GM12873 (cell line): ENCODE data around the gene CASQ2.

Source experiments
- CTCF ChIP-seq: IDR thresholded peaks from 2 replicates; pipeline ENCODE4 v1.5.1; 2012; ENCODE audit warnings: low read depth, mild to moderate bottlenecking, moderate library complexity, low read length, control low read depth; ENCODE audit not compliant: insufficient read depth; ENCODE audit errors: missing control alignments

The CASQ2 gene

GRCh38 chr1:115692224-115692623 is 76.3 kb downstream of the CASQ2 start:
- TF ChIP-seq CTCF, result no peak

- TF ChIP-seq CTCF, result no peak
These were observed 77.5 kb downstream of the CASQ2 start for GRCh38 chr1:115690972-115691371.

DNA sequence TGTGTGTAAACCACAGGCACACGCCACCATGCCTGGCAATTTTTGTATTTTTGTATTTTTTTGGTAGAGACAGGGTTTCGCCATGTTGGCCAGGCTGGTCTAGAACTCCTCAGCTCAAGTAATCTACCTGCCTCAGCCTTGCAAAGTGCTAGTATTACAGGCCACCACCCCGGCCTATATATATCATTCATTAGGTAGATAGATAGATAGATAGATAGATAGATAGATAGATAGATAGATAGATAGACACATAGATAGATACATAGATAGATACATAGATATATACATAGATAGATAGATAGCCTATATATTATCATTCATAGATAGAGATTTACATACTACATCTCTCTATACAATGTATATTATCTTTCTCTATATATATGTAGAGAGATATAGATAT is 80.8 kb downstream of the CASQ2 start:
- TF ChIP-seq CTCF, result no peak

GRCh38 chr1:115685029-115685705 is 83.3 kb downstream of the CASQ2 start:
- no peak for TF ChIP-seq CTCF

- TF ChIP-seq CTCF, result no peak
These were observed 85.7 kb downstream of the CASQ2 start for GRCh38 chr1:115682792-115683191.

DNA sequence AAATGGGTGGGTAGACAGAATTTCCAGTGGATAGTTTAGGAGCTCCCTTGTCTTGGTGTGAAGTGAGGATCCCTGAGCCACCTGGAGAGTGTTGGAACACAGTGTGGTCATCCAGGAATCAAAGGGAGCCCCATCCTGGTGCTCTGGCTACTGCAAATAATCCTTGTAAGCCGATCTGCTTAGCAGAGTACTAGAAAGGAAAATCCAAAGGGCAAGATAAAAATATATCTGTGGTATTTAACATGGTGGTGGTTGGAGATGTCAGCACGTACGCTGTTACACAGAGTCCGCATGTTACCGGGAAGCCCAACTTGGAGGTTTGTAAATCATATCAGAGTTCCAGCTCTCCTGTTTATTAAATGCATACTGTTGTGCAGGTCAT is 87.8 kb downstream of the CASQ2 start:
- no peak for TF ChIP-seq CTCF

- no peak for TF ChIP-seq CTCF
These were observed 89.3 kb downstream of the CASQ2 start for GRCh38 chr1:115679141-115679611.

DNA sequence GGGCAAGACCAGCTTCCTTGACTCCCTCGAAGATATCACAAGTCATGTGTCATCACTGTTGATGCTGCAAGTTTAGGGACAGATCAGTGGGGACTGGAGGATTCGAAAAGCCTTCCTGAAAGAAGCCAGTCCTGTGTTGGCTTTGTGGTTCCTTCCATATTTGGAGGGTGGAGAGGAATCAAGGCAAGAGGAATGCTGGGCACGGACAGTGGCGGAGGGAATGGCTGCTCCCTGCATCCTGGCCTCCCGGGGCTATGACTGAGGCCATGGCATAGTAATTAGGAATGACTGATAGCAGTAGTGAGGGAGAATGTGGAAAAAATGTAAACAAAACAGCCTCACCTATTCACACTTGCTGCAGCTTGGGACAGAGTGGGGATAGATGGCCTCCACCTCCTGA is 90.4 kb downstream of the CASQ2 start:
- TF ChIP-seq CTCF, result no peak
